K562 (cell line): Measurements from ENCODE around the gene FAM120AOS. TPM values are rescaled to one million over a fixed set of nuclear protein-coding genes. Genes with fewer than 3 reads are reported as not detected.

ENCODE experiments used
- ATAC-seq: fragments of 200-7000 bp; cut with Tn5 transposase; 3 replicates; pipeline ENCODE4 v1.9.1; 2020; ENCODE audit warnings: moderate library complexity
- BruUV-seq: library from RNA; stranded (reverse); fragments of 400-500 nt; replicated peaks from 2 replicates; lab custom pipeline; 2021; lab: Mats Ljungman, UMichigan
- CTCF ChIA-PET: fragments of 300-600 bp; formaldehyde crosslinking; extraction: SDS; loops from one replicate; lab custom pipeline; 2021; ENCODE audit warnings: low intra/inter-chr PET ratio; lab: Yijun Ruan, JAX
- POLR2A ChIA-PET: fragments of 300-600, 350-650 bp; sonication (Branson Sonifier 250); formaldehyde crosslinking; extraction: SDS; loops from one replicate; lab custom pipeline; 2021; ENCODE audit warnings: antibody characterized with exemption, inconsistent platforms; lab: Yijun Ruan, JAX
- DNase-seq, 4 experiments: peaks; one replicate each; pipeline versions ENCODE4 v3.0.0 to v3.0.0-alpha.2; 2011 to 2018; ENCODE audit warnings: low spot score in 3 of 4, mixed read lengths in 3 of 4; ENCODE audit errors: extremely low read depth in 1 of 4
- FAIRE-seq: peaks from 2 replicates; lab custom pipeline; 2011; peaks lifted over from hg19 to GRCh38; lab: Jason Lieb, UNC
- H2AFZ ChIP-seq: 2 replicates; pipeline ENCODE4 v1.6.0; 2011; ENCODE audit warnings: low read depth, low read length, control low read depth, inconsistent platforms
- H3K27ac ChIP-seq: fragments of 200-600 bp; 3 replicates; pipeline ENCODE4 v1.8.0; 2011; ENCODE audit warnings: low read depth, mild to moderate bottlenecking, control low read depth, inconsistent platforms, low read length, moderate library complexity, mixed read lengths; ENCODE audit errors: extremely low read depth
- H3K27me3 ChIP-seq, 2 experiments: fragments of 300-600 bp in 1 of 2; 2 replicates in 1 of 2; 3 replicates in 1 of 2; pipeline versions ENCODE4 v1.6.0 to v1.8.0; 2011; ENCODE audit warnings: inconsistent platforms in 2 of 2, low read length in 2 of 2, mild to moderate bottlenecking in 1 of 2, mixed read lengths in 1 of 2, moderate library complexity in 1 of 2; ENCODE audit not compliant: control insufficient read depth in 2 of 2, insufficient read depth in 2 of 2
- H3K36me3 ChIP-seq: fragments of 300-600 bp; 3 replicates; pipeline ENCODE4 v1.8.0; 2011; ENCODE audit warnings: mild to moderate bottlenecking, low read length, inconsistent platforms; ENCODE audit not compliant: control insufficient read depth, insufficient read depth
- H3K4me1 ChIP-seq, 2 experiments: fragments of 200-600 bp in 1 of 2; replicated peaks in 1 of 2; 2 replicates in 1 of 2; 3 replicates in 1 of 2; pipeline versions ENCODE4 v1.5.1 to v1.8.0; 2011; ENCODE audit warnings: inconsistent platforms in 2 of 2, low read length in 2 of 2, mild to moderate bottlenecking in 1 of 2, mixed read lengths in 1 of 2, moderate library complexity in 1 of 2; ENCODE audit not compliant: control insufficient read depth in 2 of 2, insufficient read depth in 2 of 2
- H3K4me2 ChIP-seq: 2 replicates; pipeline ENCODE4 v1.6.1; 2011; ENCODE audit warnings: low read length, control low read depth, inconsistent platforms, mixed read lengths; ENCODE audit not compliant: insufficient read depth
- H3K4me3 ChIP-seq: fragments of 200-600 bp; sonication (generic), shearing (Covaris generic); 2 replicates; pipeline ENCODE4 v1.5.1; 2016; ENCODE audit warnings: control low read depth, inconsistent platforms
- H3K79me2 ChIP-seq: fragments of 200-600 bp; 3 replicates; pipeline ENCODE4 v1.8.0; 2011; ENCODE audit warnings: low read length, inconsistent platforms; ENCODE audit not compliant: control insufficient read depth, insufficient read depth
- H3K9ac ChIP-seq, 2 experiments: 2 replicates each; pipeline versions ENCODE4 v1.6.0 to v1.6.1; 2011; ENCODE audit warnings: low read depth in 2 of 2, low read length in 2 of 2, control low read depth in 1 of 2, inconsistent platforms in 1 of 2, mild to moderate bottlenecking in 1 of 2, mixed read lengths in 1 of 2; ENCODE audit not compliant: insufficient read depth in 1 of 2
- H3K9me1 ChIP-seq: one replicate; pipeline ENCODE4 v1.6.0; 2011; ENCODE audit warnings: inconsistent platforms, mild to moderate bottlenecking, low read length, moderate library complexity; ENCODE audit not compliant: control insufficient read depth, insufficient read depth
- H3K9me3 ChIP-seq: replicated peaks from 2 replicates; pipeline ENCODE4 v1.5.1; 2011; ENCODE audit warnings: low read depth, low read length, inconsistent platforms; ENCODE audit not compliant: control insufficient read depth, insufficient read depth
- H4K20me1 ChIP-seq: replicated peaks from 2 replicates; pipeline ENCODE4 v1.6.1; 2011; ENCODE audit warnings: low read length, inconsistent platforms, mixed read lengths; ENCODE audit not compliant: control insufficient read depth, insufficient read depth
- GATA2 ChIP-seq: sonication (generic); formaldehyde crosslinking; IDR thresholded peaks from 2 replicates; pipeline ENCODE4 v1.4.0; 2020; ENCODE audit warnings: mild to moderate bottlenecking, missing genetic modification reagents
- WGBS: fragments of 100-300 bp; shearing (Covaris generic); methylation state at CpG from one replicate; pipeline ENCODE4 v1.1.6; 2016; ENCODE audit warnings: low coverage, mixed read lengths; ENCODE audit not compliant: insufficient coverage; ENCODE audit errors: missing lambda C conversion rate; 5-methylcytosine and 5-hydroxymethylcytosine counted together
- in situ Hi-C: fragments of 300-500 bp; cut with MboI; formaldehyde crosslinking; loops from 4 replicates; pipeline ENCODE4 v1.15.0; 2018; ENCODE audit warnings: inconsistent platforms, mixed read lengths
- intact Hi-C: fragments of 100-400 bp; cut with micrococcal nuclease; formaldehyde crosslinking; loops from 2 replicates; pipeline ENCODE4 v1.14.2; 2022
- polyA plus RNA-seq, 8 experiments: library from polyadenylated mRNA; depleted of rRNA in 4 of 8; stranded (reverse) in 5 of 8; unstranded in 3 of 8; fragments of >200 nt; fragmentation: Nextera tagmentation in 2 of 8; fragmentation: Illumina TruSeq in 1 of 8; extraction: Ambion mirVana in 2 of 8; extraction: Trizol in 1 of 8; gene quantifications; 2 replicates each; pipeline versions ENCODE4 v1.2.1 to v1.2.3, GENCODE V29; 2011 to 2014; ENCODE audit warnings: inconsistent platforms in 1 of 8, missing spikeins in 1 of 8
- total RNA-seq, 7 experiments: library from RNA; depleted of rRNA in 6 of 7; stranded (reverse); fragments of >200 nt in 6 of 7; fragmentation: Illumina TruSeq in 2 of 7; extraction: Trizol in 2 of 7; gene quantifications; 2 replicates each; pipeline versions ENCODE4 v1.2.1 to v1.2.3, GENCODE V29; 2011 to 2021; ENCODE audit warnings: low replicate concordance in 1 of 7
- TF ChIP-seq, protein P1 (sequence below): fragments of 250-450 bp; sonication (Bioruptor Pico); IDR thresholded peaks from 2 replicates; pipeline ENCODE4 v1.8.0; 2021; ENCODE audit warnings: moderate library complexity, mild to moderate bottlenecking, inconsistent platforms

Gene FAM120AOS
- total and polyA plus RNA-seq, 9 of the 15 experiments (the other 6 are each of a cell fraction or from before 2014, with no cell fraction given): 18.8 to 53.4 (median 41.4) TPM

DNA sequence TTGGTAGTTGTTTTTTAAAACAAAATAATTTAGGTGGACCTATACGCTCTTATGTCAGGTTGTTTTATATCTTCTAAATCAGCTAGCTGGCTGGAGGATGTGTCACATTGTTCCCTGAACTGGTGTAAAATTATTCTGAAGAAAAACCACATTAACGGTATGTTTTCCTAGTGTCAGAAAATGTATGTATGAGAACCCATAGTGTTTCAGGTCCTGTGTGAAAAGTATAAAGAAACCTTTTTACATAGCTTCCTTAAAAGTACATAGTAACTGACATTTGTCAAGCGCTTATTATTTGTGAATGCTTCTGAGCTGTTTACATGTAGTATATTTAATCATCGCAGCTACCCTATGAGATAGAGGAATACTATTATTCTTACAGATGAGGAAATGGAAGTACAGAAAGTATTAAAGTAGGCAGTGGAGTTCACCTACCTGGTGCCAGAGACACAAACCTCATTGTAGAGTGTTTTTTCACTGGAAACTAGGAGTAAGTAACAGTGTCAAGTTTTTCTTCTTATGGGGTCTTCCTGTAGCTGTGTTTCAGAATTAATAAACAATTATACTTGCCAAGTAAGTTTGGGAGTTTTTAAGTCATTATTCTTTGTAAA lies 10.4 kb upstream of the FAM120AOS start:
- H3K4me3 ChIP-seq: no peak overlapping the region
- H3K79me2 ChIP-seq: peaks cover 100% of the 10 kb centered on the region
- intact Hi-C loops (no loop called here), in situ Hi-C loops (no loop called here)
- H3K4me1 ChIP-seq: peaks cover 5 to 35% of the 10 kb centered on the region in 2 experiments; a peak in 4 of 5 replicates
- TF ChIP-seq GATA2 (CRISPR knock-in tag): 0 out of 2 replicates have a peak, but pooled peaks have one; percentile 41
- TF ChIP-seq, protein P1, sequence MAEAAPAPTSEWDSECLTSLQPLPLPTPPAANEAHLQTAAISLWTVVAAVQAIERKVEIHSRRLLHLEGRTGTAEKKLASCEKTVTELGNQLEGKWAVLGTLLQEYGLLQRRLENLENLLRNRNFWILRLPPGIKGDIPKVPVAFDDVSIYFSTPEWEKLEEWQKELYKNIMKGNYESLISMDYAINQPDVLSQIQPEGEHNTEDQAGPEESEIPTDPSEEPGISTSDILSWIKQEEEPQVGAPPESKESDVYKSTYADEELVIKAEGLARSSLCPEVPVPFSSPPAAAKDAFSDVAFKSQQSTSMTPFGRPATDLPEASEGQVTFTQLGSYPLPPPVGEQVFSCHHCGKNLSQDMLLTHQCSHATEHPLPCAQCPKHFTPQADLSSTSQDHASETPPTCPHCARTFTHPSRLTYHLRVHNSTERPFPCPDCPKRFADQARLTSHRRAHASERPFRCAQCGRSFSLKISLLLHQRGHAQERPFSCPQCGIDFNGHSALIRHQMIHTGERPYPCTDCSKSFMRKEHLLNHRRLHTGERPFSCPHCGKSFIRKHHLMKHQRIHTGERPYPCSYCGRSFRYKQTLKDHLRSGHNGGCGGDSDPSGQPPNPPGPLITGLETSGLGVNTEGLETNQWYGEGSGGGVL: no peak
- no peaks in the 10 kb centered on the region for H3K27me3 ChIP-seq
- no peak for FAIRE-seq
- H3K9me3 ChIP-seq: no peaks in the 10 kb centered on the region
- peaks cover 27% of the 10 kb centered on the region; the same call in 2 of the 3 replicates for H3K36me3 ChIP-seq
- ChIA-PET POLR2A (interaction anchor here (0.6 to 4.1 kb wide), 4 partner anchors 10 to 202 kb away, joined by 3 to 53 read pairs (median 3); partner anchors contain the start of gene FAM120AOS), CTCF (no interaction called here)
- no peak overlapping the region for H3K4me2 ChIP-seq
- no peak overlapping the region for H3K9ac ChIP-seq
- peak overlapping the region; percentile 0; the same call in 1 of the 3 replicates for H3K27ac ChIP-seq
- BruUV-seq: no TSS peak
- peaks cover 3% of the 10 kb centered on the region for H3K9me1 ChIP-seq
- H2AFZ ChIP-seq: no peak overlapping the region
- DNase-seq: no peak
- 39% methylated on average over 4 of the region's 4 CpGs for whole genome bisulfite sequencing
- ATAC-seq: no peak
- peaks cover 15% of the 10 kb centered on the region for H4K20me1 ChIP-seq
